H1 (cell line): ENCODE results near the gene RCOR2. TPM values are rescaled to one million over a fixed set of nuclear protein-coding genes. Genes with fewer than 3 reads are reported as not detected.

Experiments
- CTCF ChIA-PET: fragments of 300-600 bp; sonication (Branson Sonifier 250); formaldehyde crosslinking; loops from one replicate; lab custom pipeline; 2021; ENCODE audit not compliant: partially characterized antibody; lab: Charles Lee
- POLR2A ChIA-PET: fragments of 300-600 bp; sonication (Branson Sonifier 250); formaldehyde crosslinking; loops from one replicate; lab custom pipeline; 2021; ENCODE audit warnings: inconsistent platforms; ENCODE audit not compliant: partially characterized antibody; lab: Charles Lee
- DNase-seq, 2 experiments: peaks; one replicate each; pipeline versions ENCODE4 v3.0.0 to v3.0.0-alpha.2; 2010 to 2022; ENCODE audit warnings: low spot score in 2 of 2, low read depth in 1 of 2, mixed read lengths in 1 of 2
- FAIRE-seq: peaks from 2 replicates; lab custom pipeline; 2011; peaks lifted over from hg19 to GRCh38; lab: Jason Lieb, UNC
- H2AFZ ChIP-seq: 2 replicates; pipeline ENCODE4 v1.8.1; 2012; ENCODE audit warnings: low read length, inconsistent platforms
- H2AK5ac ChIP-seq: 2 replicates; pipeline ENCODE4 v1.6.1; 2013; ENCODE audit warnings: low read depth, low read length
- H2BK120ac ChIP-seq: replicated peaks from 2 replicates; pipeline ENCODE3; 2013; ENCODE audit warnings: low read depth, low read length, inconsistent platforms
- H2BK12ac ChIP-seq: 2 replicates; pipeline ENCODE4 v1.6.1; 2013; ENCODE audit warnings: low read depth, low read length
- H2BK15ac ChIP-seq: 2 replicates; pipeline ENCODE4 v1.6.1; 2013; ENCODE audit warnings: low read length
- H2BK20ac ChIP-seq: 2 replicates; pipeline ENCODE4 v1.6.1; 2013; ENCODE audit warnings: low read length
- H2BK5ac ChIP-seq: 2 replicates; pipeline ENCODE4 v1.6.1; 2013; ENCODE audit warnings: low read depth, low read length
- H3K14ac ChIP-seq: 2 replicates; pipeline ENCODE4 v1.6.1; 2013; ENCODE audit warnings: inconsistent platforms; ENCODE audit not compliant: insufficient read length
- H3K18ac ChIP-seq: 2 replicates; pipeline ENCODE4 v1.6.1; 2013; ENCODE audit warnings: low read length; ENCODE audit errors: extremely low read depth
- H3K23ac ChIP-seq: 2 replicates; pipeline ENCODE4 v1.6.1; 2013; ENCODE audit warnings: inconsistent platforms; ENCODE audit not compliant: insufficient read length
- H3K23me2 ChIP-seq: 2 replicates; pipeline ENCODE4 v1.6.1; 2013; ENCODE audit warnings: low read depth, low read length
- H3K27ac ChIP-seq: 2 replicates; pipeline ENCODE4 v1.6.1; 2011; ENCODE audit warnings: low read depth, low read length, inconsistent platforms
- H3K27me3 ChIP-seq, 4 experiments: replicated peaks in 1 of 4; 1 replicate in 1 of 4; 2 replicates in 3 of 4; pipeline versions ENCODE4 v1.6.1 to v1.8.1; 2011 to 2013; ENCODE audit warnings: low read length in 3 of 4, mild to moderate bottlenecking in 3 of 4, inconsistent platforms in 2 of 4, mixed read lengths in 2 of 4, moderate library complexity in 1 of 4; ENCODE audit not compliant: control insufficient read depth in 3 of 4, insufficient read depth in 3 of 4; ENCODE audit errors: extremely low read depth in 1 of 4
- H3K36me3 ChIP-seq, 4 experiments: 2 replicates each; pipeline versions ENCODE4 v1.6.1 to v1.8.1; 2011 to 2013; ENCODE audit warnings: mild to moderate bottlenecking in 4 of 4, low read length in 3 of 4, moderate library complexity in 2 of 4, control low read depth in 1 of 4, inconsistent platforms in 1 of 4; ENCODE audit not compliant: insufficient read depth in 4 of 4, control insufficient read depth in 2 of 4
- H3K4ac ChIP-seq: replicated peaks from 2 replicates; pipeline ENCODE3; 2013; ENCODE audit warnings: low read length, low read depth, mixed read lengths, inconsistent platforms; ENCODE audit not compliant: insufficient read length
- H3K4me1 ChIP-seq, 4 experiments: replicated peaks in 1 of 4; 1 replicate in 1 of 4; 2 replicates in 3 of 4; pipeline versions ENCODE4 v1.6.1 to v1.8.1; 2011 to 2013; ENCODE audit warnings: low read length in 3 of 4, inconsistent platforms in 2 of 4, mixed read lengths in 1 of 4; ENCODE audit not compliant: insufficient read depth in 4 of 4, control insufficient read depth in 3 of 4
- H3K4me2 ChIP-seq, 2 experiments: 2 replicates each; pipeline versions ENCODE4 v1.6.1 to v1.8.1; 2011 to 2013; ENCODE audit warnings: low read depth in 2 of 2, low read length in 2 of 2, control low read depth in 1 of 2, inconsistent platforms in 1 of 2, mild to moderate bottlenecking in 1 of 2; ENCODE audit not compliant: insufficient read depth in 1 of 2
- H3K4me3 ChIP-seq, 4 experiments: fragments of 200-600, 300-600 bp in 1 of 4; sonication (generic), shearing (Covaris generic), sonication (Bioruptor Twin) in 1 of 4; 2 replicates each; pipeline versions ENCODE4 v1.5.1 to v1.8.1; 2011 to 2016; ENCODE audit warnings: low read length in 4 of 4, low read depth in 3 of 4, control low read depth in 2 of 4, inconsistent platforms in 2 of 4, mild to moderate bottlenecking in 2 of 4, mixed read lengths in 1 of 4, moderate library complexity in 1 of 4; ENCODE audit not compliant: insufficient read depth in 2 of 4; ENCODE audit errors: extremely low read depth in 1 of 4
- H3K56ac ChIP-seq: replicated peaks from 2 replicates; pipeline ENCODE3; 2013; ENCODE audit warnings: low read depth, mild to moderate bottlenecking, mixed read lengths, low read length, inconsistent platforms; ENCODE audit not compliant: insufficient read length
- H3K79me1 ChIP-seq: 2 replicates; pipeline ENCODE4 v1.6.1; 2013; ENCODE audit warnings: low read depth, low read length, control low read depth
- H3K79me2 ChIP-seq, 2 experiments: 2 replicates each; pipeline versions ENCODE4 v1.6.1 to v1.8.1; 2012 to 2013; ENCODE audit warnings: low read length in 2 of 2, mild to moderate bottlenecking in 2 of 2, inconsistent platforms in 1 of 2; ENCODE audit not compliant: insufficient read depth in 2 of 2, control insufficient read depth in 1 of 2
- H3K9ac ChIP-seq, 4 experiments: replicated peaks in 1 of 4; 1 replicate in 1 of 4; 2 replicates in 3 of 4; pipeline versions ENCODE4 v1.6.1 to v1.8.1; 2011 to 2013; ENCODE audit warnings: low read depth in 3 of 4, low read length in 3 of 4, control low read depth in 2 of 4, mild to moderate bottlenecking in 2 of 4, moderate library complexity in 2 of 4, inconsistent platforms in 1 of 4; ENCODE audit errors: extremely low read depth in 1 of 4
- H3K9me3 ChIP-seq, 2 experiments: 2 replicates each; pipeline versions ENCODE4 v1.6.1 to v1.8.1; 2012 to 2013; ENCODE audit warnings: mild to moderate bottlenecking in 2 of 2, moderate library complexity in 2 of 2, control low read depth in 1 of 2, inconsistent platforms in 1 of 2, low read depth in 1 of 2, low read length in 1 of 2, mixed read lengths in 1 of 2; ENCODE audit not compliant: insufficient read depth in 2 of 2
- H4K20me1 ChIP-seq, 2 experiments: replicated peaks in 1 of 2; 2 replicates each; pipeline versions ENCODE3 to v1.8.1; 2011 to 2013; ENCODE audit warnings: inconsistent platforms in 2 of 2, low read length in 2 of 2, mild to moderate bottlenecking in 1 of 2; ENCODE audit not compliant: insufficient read depth in 2 of 2, control insufficient read depth in 1 of 2
- H4K5ac ChIP-seq: 2 replicates; pipeline ENCODE4 v1.6.1; 2013; ENCODE audit warnings: low read length, low read depth, mixed read lengths, inconsistent platforms; ENCODE audit not compliant: insufficient read length
- H4K8ac ChIP-seq: 2 replicates; pipeline ENCODE4 v1.8.0; 2013; ENCODE audit warnings: mild to moderate bottlenecking, moderate library complexity, low read length, inconsistent platforms; ENCODE audit not compliant: insufficient read depth; ENCODE audit errors: extremely low read depth
- H4K91ac ChIP-seq: replicated peaks from 2 replicates; pipeline ENCODE3; 2013; ENCODE audit warnings: low read length, mixed read lengths, inconsistent platforms; ENCODE audit not compliant: insufficient read length
- CEBPB ChIP-seq: IDR thresholded peaks from 2 replicates; pipeline ENCODE4 v1.6.1; 2012; ENCODE audit warnings: low read depth, low read length
- E2F6 ChIP-seq: IDR thresholded peaks from 2 replicates; pipeline ENCODE4 v1.6.1; 2012; ENCODE audit warnings: inconsistent platforms
- HDAC2 ChIP-seq, 2 experiments: fragments of 300-600 bp in 1 of 2; sonication (generic) in 1 of 2; IDR thresholded peaks; 2 replicates each; pipeline ENCODE4 v1.6.1; 2011 to 2012; ENCODE audit warnings: low read depth in 2 of 2, low read length in 2 of 2, mild to moderate bottlenecking in 2 of 2, moderate library complexity in 2 of 2, borderline replicate concordance in 1 of 2, inconsistent platforms in 1 of 2
- MAX ChIP-seq: IDR thresholded peaks from 2 replicates; pipeline ENCODE4 v1.6.1; 2012; ENCODE audit warnings: inconsistent platforms
- SP1 ChIP-seq: IDR thresholded peaks from 2 replicates; pipeline ENCODE4 v1.6.1; 2011; ENCODE audit warnings: low read depth, low read length
- TAF1 ChIP-seq: IDR thresholded peaks from 2 replicates; pipeline ENCODE4 v1.6.1; 2011; ENCODE audit warnings: mild to moderate bottlenecking, low read depth, low read length
- ZNF274 ChIP-seq: IDR thresholded peaks from 2 replicates; pipeline ENCODE4 v1.7.0; 2012; ENCODE audit warnings: low read length, borderline replicate concordance; ENCODE audit errors: extremely low read depth
- WGBS, 2 experiments: shearing (Covaris generic) in 1 of 2; methylation state at CpG; one replicate each; pipeline versions ENCODE4 v1.1.6 to v1.1.7; 2013 to 2015; ENCODE audit warnings: low lambda C conversion rate in 2 of 2, mixed read lengths in 2 of 2, inconsistent platforms in 1 of 2, low coverage in 1 of 2, missing lambda C conversion rate in 1 of 2; ENCODE audit not compliant: insufficient replicate concordance in 2 of 2, insufficient coverage in 1 of 2, insufficient read length in 1 of 2; ENCODE audit errors: extremely low coverage in 1 of 2, missing lambda C conversion rate in 1 of 2; 5-methylcytosine and 5-hydroxymethylcytosine counted together
- polyA plus RNA-seq, 7 experiments: library from polyadenylated mRNA; depleted of rRNA in 3 of 7; stranded (reverse) in 5 of 7; unstranded in 2 of 7; fragments of >200 nt in 5 of 7; fragments of 200-250 nt in 2 of 7; gene quantifications; 1 replicate in 5 of 7; 2 replicates in 1 of 7; 4 replicates in 1 of 7; pipeline versions ENCODE4 v1.2.1 to v1.2.3, GENCODE V29; 2011 to 2013; ENCODE audit warnings: missing spikeins in 2 of 7, mixed read lengths in 2 of 7
- total RNA-seq: library from RNA; stranded (reverse); fragmentation: NEBNext Ultra II Directional; extraction: Animal tissue kit (Norgen Biotek cat#: 25700); gene quantifications from 2 replicates; pipeline ENCODE4 v1.2.1, GENCODE V29; 2021

Gene RCOR2
- total and polyA plus RNA-seq, 2 of the 8 experiments (the other 6 are each of a cell fraction or from before 2014, with no cell fraction given), result 54.6 to 78.0 TPM

GRCh38 chr11:63888170-63889086 is 28.5 kb downstream of the RCOR2 start:
- Histone ChIP-seq H3K27me3 (no peaks in the 10 kb centered on the region), H2BK20ac (no peak overlapping the region), H3K9me3 (no peaks in the 10 kb centered on the region), H4K20me1 (peaks cover 12 to 17% of the 10 kb centered on the region in 2 experiments), H3K4me1 (peaks cover 9 to 26% (median 12%) of the 10 kb centered on the region in 4 experiments), H3K79me1 (peaks cover 17% of the 10 kb centered on the region), H2BK15ac (peak overlapping the region; percentile 90; the same call in 1 of the 2 replicates), H3K56ac (no peak overlapping the region), H3K18ac (peak overlapping the region; percentile 81), H3K4ac (peak overlapping the region; percentile 23), H2AK5ac (peak overlapping the region; percentile 88), H4K91ac (peak overlapping the region; percentile 70), H3K27ac (peak overlapping the region; percentile 73; the same call in 1 of the 2 replicates), H4K5ac (peak overlapping the region; percentile 75), H4K8ac (peak overlapping the region; percentile 91), H3K23ac (no peak overlapping the region), H3K14ac (no peak overlapping the region), H3K9ac (peak overlapping the region in 1 of 4 experiments; percentile 9; a peak in 1 of 7 replicates), H3K23me2 (no peaks in the 10 kb centered on the region), H3K79me2 (peaks cover 4 to 83% of the 10 kb centered on the region in 2 experiments; a peak in 3 of 4 replicates), H3K36me3 (no peaks in the 10 kb centered on the region), H3K4me2 (peak overlapping the region; percentile 49 to 54), H2BK120ac (no peak overlapping the region), H2AFZ (no peak overlapping the region), H2BK12ac (no peak overlapping the region), H3K4me3 (peak overlapping the region in 2 of 4 experiments; percentile 10 to 39; a peak in 3 of 8 replicates), H2BK5ac (peak overlapping the region; percentile 91)
- FAIRE-seq (no peak), DNase-seq (peak in 1 of 2 experiments; percentile 60)
- CTCF ChIA-PET, result interaction anchor here (0.7 to 6.4 kb wide), 9 partner anchors 10 to 70 kb away, joined by 3 to 45 read pairs (median 3); partner anchors contain the start of gene MARK2
- POLR2A ChIA-PET, result interaction anchor here (0.9 to 2.8 kb wide), 10 partner anchors 10 to 52 kb away, joined by 3 to 11 read pairs (median 4); no protein-coding TSS in a partner anchor
- 63% methylated on average over 21 of the region's 25 CpGs; no CpG with 5 or more reads in 1 of the 2 experiments for WGBS, 2 experiments
- peak; percentile 61 for TF ChIP-seq E2F6
- TF ChIP-seq SP1, result no peak
- TF ChIP-seq ZNF274, result no peak
- TF ChIP-seq HDAC2 (IDR thresholded peaks at IDR 0.05; ENCODE audit: borderline replicate concordance in 1 of 2, low read depth in 2 of 2, low read length in 2 of 2), result no peak
- TF ChIP-seq MAX, result peak; percentile 67; the same call in 1 of the 2 replicates
- peak; percentile 86 for TF ChIP-seq CEBPB
- 0 out of 2 replicates have a peak, but pooled peaks have one; percentile 28 for TF ChIP-seq TAF1
